HCT116 (cell line): ENCODE results near the gene MALRD1. TPM values are rescaled to one million over a fixed set of nuclear protein-coding genes. Genes with fewer than 3 reads are reported as not detected.

Source experiments
- ATAC-seq: fragments of 200-7000 bp; cut with Tn5 transposase; 2 replicates; pipeline ENCODE4 v1.9.1; 2020; ENCODE audit warnings: mild to moderate bottlenecking, moderate library complexity
- BruUV-seq: library from RNA; stranded (reverse); fragments of 400-500 nt; replicated peaks from 2 replicates; lab custom pipeline; 2021; lab: Mats Ljungman, UMichigan
- CTCF ChIA-PET: fragments of 300-600 bp; sonication (Branson Sonifier 250); formaldehyde crosslinking; loops from one replicate; lab custom pipeline; 2021; ENCODE audit warnings: antibody characterized with exemption; lab: Charles Lee
- POLR2A ChIA-PET: fragments of 300-600, 350-600 bp; sonication (Branson Sonifier 250); formaldehyde crosslinking; loops from one replicate; lab custom pipeline; 2021; ENCODE audit warnings: antibody characterized with exemption; lab: Charles Lee
- RAD21 ChIA-PET, 2 experiments: fragments of 300-600 bp; sonication (Branson Sonifier 250); formaldehyde crosslinking; loops; one replicate each; lab custom pipeline; 2023; ENCODE audit warnings: low total read pairs in 2 of 2; ENCODE audit not compliant: uncharacterized antibody in 2 of 2, unreplicated experiment in 2 of 2, low non-redundant PET in 1 of 2; lab: Charles Lee
- DNase-seq: peaks from one replicate; pipeline ENCODE4 v3.0.0-alpha.2; 2010; ENCODE audit warnings: low read depth, low spot score
- H2AFZ ChIP-seq: fragments of 200-600 bp; shearing (Covaris generic), sonication (generic); 2 replicates; pipeline ENCODE4 v1.6.1; 2017; ENCODE audit warnings: low read depth, mixed run types, mixed read lengths, antibody characterized with exemption, low read length; ENCODE audit not compliant: poor library complexity, severe bottlenecking
- H3K27ac ChIP-seq: 2 replicates; pipeline ENCODE4 v1.5.1; 2012; ENCODE audit warnings: low read depth, low read length
- H3K27me3 ChIP-seq: fragments of 200-600 bp; sonication (generic); 2 replicates; pipeline ENCODE4 v1.6.1; 2016; ENCODE audit warnings: mixed run types, low read length, mixed read lengths; ENCODE audit not compliant: insufficient read depth
- H3K36me3 ChIP-seq, 2 experiments: fragments of 200-500 bp in 1 of 2; fragments of 200-600 bp in 1 of 2; sonication (Bioruptor generic) in 1 of 2; sonication (generic) in 1 of 2; 2 replicates each; pipeline versions ENCODE4 v1.5.1 to v1.6.1; 2014 to 2016; ENCODE audit warnings: low read length in 2 of 2, inconsistent platforms in 1 of 2, mixed read lengths in 1 of 2, mixed run types in 1 of 2; ENCODE audit not compliant: insufficient read depth in 2 of 2, control insufficient read depth in 1 of 2
- H3K4me1 ChIP-seq, 2 experiments: fragments of 200-600 bp in 1 of 2; sonication (generic) in 1 of 2; 2 replicates each; pipeline versions ENCODE4 v1.5.1 to v1.6.1; 2012 to 2017; ENCODE audit warnings: low read length in 2 of 2, inconsistent platforms in 1 of 2, mild to moderate bottlenecking in 1 of 2, mixed read lengths in 1 of 2, mixed run types in 1 of 2, moderate library complexity in 1 of 2; ENCODE audit not compliant: insufficient read depth in 2 of 2, control insufficient read depth in 1 of 2
- H3K4me2 ChIP-seq: fragments of 200-600 bp; sonication (generic); 2 replicates; pipeline ENCODE4 v1.6.1; 2017; ENCODE audit warnings: mixed run types, low read length, mixed read lengths
- H3K4me3 ChIP-seq, 2 experiments: fragments of 200-600 bp in 1 of 2; sonication (generic) in 1 of 2; replicated peaks in 1 of 2; 2 replicates each; pipeline ENCODE4 v1.5.1; 2011 to 2016; ENCODE audit warnings: low read length in 2 of 2, control low read depth in 1 of 2, low read depth in 1 of 2, mild to moderate bottlenecking in 1 of 2, mixed read lengths in 1 of 2, mixed run types in 1 of 2
- H3K79me2 ChIP-seq: fragments of 200-600 bp; sonication (generic); 2 replicates; pipeline ENCODE4 v1.6.1; 2017; ENCODE audit warnings: mild to moderate bottlenecking, mixed run types, low read length, moderate library complexity, mixed read lengths; ENCODE audit not compliant: insufficient read depth
- H3K9ac ChIP-seq: fragments of 200-600 bp; sonication (generic); 2 replicates; pipeline ENCODE4 v1.6.1; 2016; ENCODE audit warnings: low read length, mixed read lengths
- H3K9me2 ChIP-seq: fragments of 200-600 bp; sonication (generic), shearing (Covaris generic); 2 replicates; pipeline ENCODE4 v1.6.1; 2017; ENCODE audit warnings: mixed run types, mild to moderate bottlenecking, moderate library complexity; ENCODE audit not compliant: insufficient read depth
- H3K9me3 ChIP-seq, 2 experiments: fragments of 200-500 bp in 1 of 2; fragments of 200-600 bp in 1 of 2; sonication (Bioruptor generic) in 1 of 2; sonication (generic) in 1 of 2; 2 replicates each; pipeline ENCODE4 v1.6.1; 2014 to 2017; ENCODE audit warnings: low read length in 2 of 2, mixed read lengths in 2 of 2, inconsistent platforms in 1 of 2, low read depth in 1 of 2, mild to moderate bottlenecking in 1 of 2, mixed run types in 1 of 2, moderate library complexity in 1 of 2; ENCODE audit not compliant: control insufficient read depth in 1 of 2, insufficient read depth in 1 of 2
- H4K20me1 ChIP-seq: fragments of 200-600 bp; sonication (generic), shearing (Covaris generic); 2 replicates; pipeline ENCODE4 v1.6.1; 2017; ENCODE audit warnings: mixed run types, mild to moderate bottlenecking, moderate library complexity; ENCODE audit not compliant: insufficient read depth
- CBX3 ChIP-seq: IDR thresholded peaks from 2 replicates; pipeline ENCODE4 v1.6.1; 2012; ENCODE audit warnings: low read depth
- JUND ChIP-seq: IDR thresholded peaks from 2 replicates; pipeline ENCODE4 v1.6.1; 2012
- POLR2AphosphoS5 ChIP-seq: IDR thresholded peaks from 2 replicates; pipeline ENCODE4 v1.6.1; 2011; ENCODE audit warnings: mild to moderate bottlenecking, low read depth, low read length, moderate library complexity
- SIN3A ChIP-seq: IDR thresholded peaks from 2 replicates; pipeline ENCODE4 v1.6.1; 2012; ENCODE audit warnings: low read depth
- ZNF274 ChIP-seq: fragments of 200-500 bp; sonication (Bioruptor generic); IDR thresholded peaks from 2 replicates; pipeline ENCODE4 v1.6.1; 2014; ENCODE audit warnings: mild to moderate bottlenecking, low read depth, low read length, inconsistent platforms
- intact Hi-C: fragments of 100-400 bp; cut with micrococcal nuclease; formaldehyde crosslinking; loops from 2 replicates; pipeline ENCODE4 v1.10.0; 2022
- total RNA-seq: library from RNA; stranded (reverse); gene quantifications from one replicate; pipeline ENCODE4 v1.2.1, GENCODE V29; 2021; ENCODE audit not compliant: unreplicated experiment
- TF ChIP-seq, protein P1 (sequence below): IDR thresholded peaks from 2 replicates; pipeline ENCODE4 v1.6.1; 2011; ENCODE audit warnings: mild to moderate bottlenecking, low read length, moderate library complexity; ENCODE audit not compliant: insufficient replicate concordance; ENCODE audit errors: extremely low read depth
- TF ChIP-seq, protein P2 (sequence below): IDR thresholded peaks from 2 replicates; pipeline ENCODE4 v1.6.1; 2012; ENCODE audit warnings: low read depth

Gene MALRD1
- total RNA-seq, 1 experiment from 2014 or later, result not detected

DNA sequence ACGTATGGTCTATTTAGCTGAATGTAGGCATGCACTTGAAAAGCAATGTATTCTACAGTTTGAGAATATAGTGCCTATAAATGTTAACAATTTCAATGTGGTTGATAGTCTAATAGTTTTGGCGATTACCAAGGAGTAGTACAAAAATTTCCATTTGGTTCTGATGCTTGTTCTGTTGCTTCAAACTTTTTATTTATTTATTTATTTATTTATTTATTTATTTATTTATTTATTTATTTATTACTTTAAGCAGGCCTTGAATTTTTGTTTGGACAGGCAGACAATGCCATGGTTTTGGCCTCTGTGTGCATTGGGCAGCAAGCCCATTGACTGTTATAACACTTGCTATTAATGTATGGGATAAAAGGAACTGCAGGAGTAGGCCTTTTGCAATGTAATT is 36.5 kb upstream of the MALRD1 start:
- H3K4me3 ChIP-seq, result no peak overlapping the region
- H3K4me1 ChIP-seq, result no peaks in the 10 kb centered on the region
- no peak overlapping the region for H3K27ac ChIP-seq
- H3K36me3 ChIP-seq, result no peaks in the 10 kb centered on the region
- ATAC-seq (no peak), DNase-seq (no peak)
- H3K9me2 ChIP-seq, result no peaks in the 10 kb centered on the region
- ChIA-PET RAD21 (no interaction called here), CTCF (no interaction called here), POLR2A (no interaction called here)
- H4K20me1 ChIP-seq, result no peaks in the 10 kb centered on the region
- intact Hi-C loops, result no loop called here
- no peak overlapping the region for H3K4me2 ChIP-seq
- no peak overlapping the region for H3K9ac ChIP-seq
- H2AFZ ChIP-seq, result no peak overlapping the region
- no peaks in the 10 kb centered on the region for H3K79me2 ChIP-seq
- TF ChIP-seq CBX3 (no peak), SIN3A (no peak), POLR2AphosphoS5 (no peak), ZNF274 (no peak), JUND (no peak)
- TF ChIP-seq, protein P1, sequence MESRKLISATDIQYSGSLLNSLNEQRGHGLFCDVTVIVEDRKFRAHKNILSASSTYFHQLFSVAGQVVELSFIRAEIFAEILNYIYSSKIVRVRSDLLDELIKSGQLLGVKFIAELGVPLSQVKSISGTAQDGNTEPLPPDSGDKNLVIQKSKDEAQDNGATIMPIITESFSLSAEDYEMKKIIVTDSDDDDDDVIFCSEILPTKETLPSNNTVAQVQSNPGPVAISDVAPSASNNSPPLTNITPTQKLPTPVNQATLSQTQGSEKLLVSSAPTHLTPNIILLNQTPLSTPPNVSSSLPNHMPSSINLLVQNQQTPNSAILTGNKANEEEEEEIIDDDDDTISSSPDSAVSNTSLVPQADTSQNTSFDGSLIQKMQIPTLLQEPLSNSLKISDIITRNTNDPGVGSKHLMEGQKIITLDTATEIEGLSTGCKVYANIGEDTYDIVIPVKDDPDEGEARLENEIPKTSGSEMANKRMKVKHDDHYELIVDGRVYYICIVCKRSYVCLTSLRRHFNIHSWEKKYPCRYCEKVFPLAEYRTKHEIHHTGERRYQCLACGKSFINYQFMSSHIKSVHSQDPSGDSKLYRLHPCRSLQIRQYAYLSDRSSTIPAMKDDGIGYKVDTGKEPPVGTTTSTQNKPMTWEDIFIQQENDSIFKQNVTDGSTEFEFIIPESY, result no peak
- TF ChIP-seq, protein P2, sequence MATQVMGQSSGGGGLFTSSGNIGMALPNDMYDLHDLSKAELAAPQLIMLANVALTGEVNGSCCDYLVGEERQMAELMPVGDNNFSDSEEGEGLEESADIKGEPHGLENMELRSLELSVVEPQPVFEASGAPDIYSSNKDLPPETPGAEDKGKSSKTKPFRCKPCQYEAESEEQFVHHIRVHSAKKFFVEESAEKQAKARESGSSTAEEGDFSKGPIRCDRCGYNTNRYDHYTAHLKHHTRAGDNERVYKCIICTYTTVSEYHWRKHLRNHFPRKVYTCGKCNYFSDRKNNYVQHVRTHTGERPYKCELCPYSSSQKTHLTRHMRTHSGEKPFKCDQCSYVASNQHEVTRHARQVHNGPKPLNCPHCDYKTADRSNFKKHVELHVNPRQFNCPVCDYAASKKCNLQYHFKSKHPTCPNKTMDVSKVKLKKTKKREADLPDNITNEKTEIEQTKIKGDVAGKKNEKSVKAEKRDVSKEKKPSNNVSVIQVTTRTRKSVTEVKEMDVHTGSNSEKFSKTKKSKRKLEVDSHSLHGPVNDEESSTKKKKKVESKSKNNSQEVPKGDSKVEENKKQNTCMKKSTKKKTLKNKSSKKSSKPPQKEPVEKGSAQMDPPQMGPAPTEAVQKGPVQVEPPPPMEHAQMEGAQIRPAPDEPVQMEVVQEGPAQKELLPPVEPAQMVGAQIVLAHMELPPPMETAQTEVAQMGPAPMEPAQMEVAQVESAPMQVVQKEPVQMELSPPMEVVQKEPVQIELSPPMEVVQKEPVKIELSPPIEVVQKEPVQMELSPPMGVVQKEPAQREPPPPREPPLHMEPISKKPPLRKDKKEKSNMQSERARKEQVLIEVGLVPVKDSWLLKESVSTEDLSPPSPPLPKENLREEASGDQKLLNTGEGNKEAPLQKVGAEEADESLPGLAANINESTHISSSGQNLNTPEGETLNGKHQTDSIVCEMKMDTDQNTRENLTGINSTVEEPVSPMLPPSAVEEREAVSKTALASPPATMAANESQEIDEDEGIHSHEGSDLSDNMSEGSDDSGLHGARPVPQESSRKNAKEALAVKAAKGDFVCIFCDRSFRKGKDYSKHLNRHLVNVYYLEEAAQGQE, result no peak
- H3K9me3 ChIP-seq, result peaks cover 11 to 35% of the 10 kb centered on the region in 2 experiments; a peak in 2 of 4 replicates
- no TSS peak for BruUV-seq
- no peaks in the 10 kb centered on the region for H3K27me3 ChIP-seq
